Stimulated activated naive B cell treated with anti-CD40 and anti-IgM and Interleukin-4, amounts not matched to agents 10 μg/mL and 1 μg/mL and 100 μg/mL, for 72 hours (primary cell): Measurements from ENCODE around the gene ARFIP1.

Experiments used
- ATAC-seq, 2 donors: fragments of 150-1000 bp; cut with Tn5 transposase; replicated peaks; 2 replicates each; pipeline ENCODE4 v1.10.0; 2021; ENCODE audit warnings: moderate library complexity in 1 of 2
- DNase-seq: peaks from one replicate; pipeline ENCODE4 v3.0.0; 2021
- H3K27ac Mint-ChIP-seq: one replicate; pipeline ENCODE4 v1.8.0; 2022; ENCODE audit warnings: mild to moderate bottlenecking, mixed read lengths
- H3K27me3 Mint-ChIP-seq, 2 donors: one replicate each; pipeline ENCODE4 v1.8.0; 2022; ENCODE audit warnings: mixed read lengths in 2 of 2
- H3K36me3 Mint-ChIP-seq, 2 donors: one replicate each; pipeline ENCODE4 v1.8.0; 2022; ENCODE audit warnings: mixed read lengths in 2 of 2, mild to moderate bottlenecking in 1 of 2
- H3K4me1 Mint-ChIP-seq, 2 donors: one replicate each; pipeline ENCODE4 v1.8.0; 2022; ENCODE audit warnings: mixed read lengths in 2 of 2, mild to moderate bottlenecking in 1 of 2
- H3K4me3 Mint-ChIP-seq, 2 donors: one replicate each; pipeline ENCODE4 v1.8.0; 2022; ENCODE audit warnings: mild to moderate bottlenecking in 2 of 2, mixed read lengths in 2 of 2, moderate library complexity in 1 of 2
- H3K9me3 Mint-ChIP-seq, 2 donors: one replicate each; pipeline ENCODE4 v1.8.0; 2022; ENCODE audit warnings: mixed read lengths in 2 of 2, mild to moderate bottlenecking in 1 of 2

Gene ARFIP1

GRCh38 chr4:152950402-152951274, 170.9 kb downstream of the ARFIP1 start:
- peaks cover 0 to 4% of the 10 kb centered on the region in 2 donors for H3K36me3 Mint-ChIP-seq
- H3K27ac Mint-ChIP-seq, result no peak overlapping the region
- no peak overlapping the region for H3K4me3 Mint-ChIP-seq
- no peaks in the 10 kb centered on the region for H3K4me1 Mint-ChIP-seq
- peaks cover 26 to 32% of the 10 kb centered on the region in 2 donors for H3K27me3 Mint-ChIP-seq
- ATAC-seq (no peak), DNase-seq (no peak)
- no peaks in the 10 kb centered on the region for H3K9me3 Mint-ChIP-seq

GRCh38 chr4:152951348-152951747, 171.6 kb downstream of the ARFIP1 start:
- peaks cover 0 to 2% of the 10 kb centered on the region in 2 donors for H3K4me1 Mint-ChIP-seq
- DNase-seq, result no peak
- H3K27me3 Mint-ChIP-seq, result peaks cover 26 to 32% of the 10 kb centered on the region in 2 donors

DNA sequence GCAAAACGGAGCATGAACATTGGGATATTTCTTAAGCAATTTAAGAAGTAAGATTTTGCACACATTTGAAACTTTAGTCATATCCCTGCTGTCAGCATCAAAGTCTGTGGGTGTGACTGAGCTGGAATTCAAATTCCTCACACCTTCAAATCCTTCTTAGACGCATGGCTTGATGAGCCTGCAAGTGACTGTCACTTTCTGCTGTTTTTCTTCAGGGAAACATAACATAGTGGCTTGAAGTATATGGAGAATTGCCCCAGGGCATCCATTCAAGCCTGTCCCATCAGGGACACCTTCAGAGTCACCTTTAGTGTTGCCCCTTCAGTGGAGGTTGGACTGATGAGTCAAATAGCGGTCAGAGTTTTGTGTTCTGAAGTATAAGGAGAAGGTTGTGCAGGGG, 173.8 kb downstream of the ARFIP1 start:
- peaks cover 0 to 8% of the 10 kb centered on the region in 2 donors for H3K4me1 Mint-ChIP-seq
- no peak for ATAC-seq
- H3K9me3 Mint-ChIP-seq, result no peaks in the 10 kb centered on the region
- DNase-seq, result no peak
- H3K27me3 Mint-ChIP-seq, result peaks cover 7 to 17% of the 10 kb centered on the region in 2 donors
- no peak overlapping the region for H3K4me3 Mint-ChIP-seq
- peaks cover 0 to 4% of the 10 kb centered on the region in 2 donors for H3K36me3 Mint-ChIP-seq
- no peak overlapping the region for H3K27ac Mint-ChIP-seq

More at GRCh38 chr4:152951348-152951747, 171.6 kb downstream of the ARFIP1 start:
- ATAC-seq, result no peak
- no peak overlapping the region for H3K27ac Mint-ChIP-seq
- no peaks in the 10 kb centered on the region for H3K9me3 Mint-ChIP-seq
- H3K4me3 Mint-ChIP-seq, result no peak overlapping the region
- peaks cover 0 to 4% of the 10 kb centered on the region in 2 donors for H3K36me3 Mint-ChIP-seq

- Mint-ChIP-seq H3K4me3 (no peak overlapping the region), H3K4me1 (peaks cover 0 to 8% of the 10 kb centered on the region in 2 donors), H3K36me3 (peaks cover 0 to 4% of the 10 kb centered on the region in 2 donors), H3K27me3 (peaks cover 6 to 12% of the 10 kb centered on the region in 2 donors), H3K9me3 (no peaks in the 10 kb centered on the region), H3K27ac (no peak overlapping the region)
- ATAC-seq (no peak), DNase-seq (no peak)
Measured at GRCh38 chr4:152954741-152955140, 175.0 kb downstream of the ARFIP1 start.

GRCh38 chr4:152956147-152956546, 176.4 kb downstream of the ARFIP1 start:
- DNase-seq, result no peak
- Mint-ChIP-seq H3K4me1 (peaks cover 0 to 8% of the 10 kb centered on the region in 2 donors), H3K4me3 (no peak overlapping the region), H3K27me3 (peaks cover 2 to 10% of the 10 kb centered on the region in 2 donors), H3K9me3 (no peaks in the 10 kb centered on the region), H3K36me3 (peaks cover 1 to 4% of the 10 kb centered on the region in 2 donors), H3K27ac (no peak overlapping the region)
- no peak for ATAC-seq

- H3K4me3 Mint-ChIP-seq, result no peak overlapping the region
- no peaks in the 10 kb centered on the region for H3K9me3 Mint-ChIP-seq
- H3K27me3 Mint-ChIP-seq, result peaks cover 4 to 12% of the 10 kb centered on the region in 2 donors
- peaks cover 0 to 8% of the 10 kb centered on the region in 2 donors for H3K4me1 Mint-ChIP-seq
- H3K36me3 Mint-ChIP-seq, result peaks cover 1 to 4% of the 10 kb centered on the region in 2 donors
- no peak for DNase-seq
- no peak overlapping the region for H3K27ac Mint-ChIP-seq
- ATAC-seq, result no peak
Measured at GRCh38 chr4:152956650-152957436, 177.1 kb downstream of the ARFIP1 start.

GRCh38 chr4:152957437-152958171, 177.8 kb downstream of the ARFIP1 start:
- Mint-ChIP-seq H3K9me3 (no peaks in the 10 kb centered on the region), H3K4me1 (peaks cover 0 to 8% of the 10 kb centered on the region in 2 donors), H3K36me3 (peaks cover 1 to 4% of the 10 kb centered on the region in 2 donors), H3K4me3 (no peak overlapping the region), H3K27me3 (peaks cover 4 to 12% of the 10 kb centered on the region in 2 donors), H3K27ac (peak overlapping the region; percentile 9)
- no peak for ATAC-seq
- no peak for DNase-seq

DNA sequence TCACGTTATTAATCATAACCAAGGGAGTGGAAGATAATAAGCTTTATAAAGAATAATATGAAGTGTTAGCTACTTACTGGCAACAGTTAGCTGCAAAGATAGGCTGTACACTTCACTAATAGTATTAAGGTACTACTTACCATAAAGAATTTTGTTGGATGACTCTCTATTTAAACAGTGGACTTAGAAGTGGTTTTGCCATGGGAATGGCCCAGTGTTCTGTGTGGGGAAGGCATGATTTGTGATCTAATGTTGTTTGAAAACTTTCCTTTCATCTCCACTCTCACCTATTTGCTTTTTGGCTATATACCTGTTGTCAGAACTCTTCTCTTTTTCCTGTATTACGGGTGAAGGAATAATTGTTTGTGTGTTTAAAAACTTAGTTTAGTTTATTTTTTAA, 179.3 kb downstream of the ARFIP1 start:
- H3K9me3 Mint-ChIP-seq, result no peaks in the 10 kb centered on the region
- peaks cover 0 to 1% of the 10 kb centered on the region in 2 donors for H3K36me3 Mint-ChIP-seq
- H3K4me3 Mint-ChIP-seq, result no peak overlapping the region
- H3K27me3 Mint-ChIP-seq, result peaks cover 4 to 9% of the 10 kb centered on the region in 2 donors
- DNase-seq (no peak), ATAC-seq (no peak)
- H3K4me1 Mint-ChIP-seq, result peaks cover 0 to 8% of the 10 kb centered on the region in 2 donors
- no peak overlapping the region for H3K27ac Mint-ChIP-seq

DNA sequence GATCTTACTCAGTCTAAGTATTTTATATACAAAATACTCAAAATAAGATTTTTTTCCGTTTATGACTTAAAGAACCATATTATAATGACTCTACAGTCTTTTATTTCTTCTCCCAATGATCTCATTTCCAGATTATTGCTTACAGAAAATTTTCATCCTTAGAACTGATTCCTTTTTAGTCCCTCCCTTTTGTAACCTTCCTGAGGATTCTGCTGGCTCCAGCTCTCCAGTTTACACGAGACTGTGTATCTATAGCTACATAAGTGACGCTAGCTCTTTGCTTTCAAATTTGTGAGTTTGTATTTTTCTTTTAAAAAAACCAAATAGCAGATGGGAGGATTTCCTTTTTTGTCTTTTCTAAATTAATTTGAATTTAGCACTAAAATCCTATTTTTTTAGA, 180.3 kb downstream of the ARFIP1 start:
- H3K27me3 Mint-ChIP-seq, result peaks cover 4 to 8% of the 10 kb centered on the region in 2 donors

GRCh38 chr4:152961014-152961772, 181.4 kb downstream of the ARFIP1 start:
- peaks cover 4 to 8% of the 10 kb centered on the region in 2 donors for H3K27me3 Mint-ChIP-seq
- no peak for ATAC-seq
- peaks cover 0 to 4% of the 10 kb centered on the region in 2 donors for H3K36me3 Mint-ChIP-seq
- DNase-seq, result no peak
- H3K4me1 Mint-ChIP-seq, result peaks cover 0 to 8% of the 10 kb centered on the region in 2 donors
- no peak overlapping the region for H3K4me3 Mint-ChIP-seq
- H3K27ac Mint-ChIP-seq, result no peak overlapping the region
- H3K9me3 Mint-ChIP-seq, result no peaks in the 10 kb centered on the region

More for the DNA sequence above, 180.3 kb downstream of the ARFIP1 start:
- Mint-ChIP-seq H3K4me3 (no peak overlapping the region), H3K27ac (no peak overlapping the region), H3K4me1 (peaks cover 0 to 8% of the 10 kb centered on the region in 2 donors), H3K36me3 (peaks cover 0 to 4% of the 10 kb centered on the region in 2 donors), H3K9me3 (no peaks in the 10 kb centered on the region)
- no peak for ATAC-seq
- no peak for DNase-seq

DNA sequence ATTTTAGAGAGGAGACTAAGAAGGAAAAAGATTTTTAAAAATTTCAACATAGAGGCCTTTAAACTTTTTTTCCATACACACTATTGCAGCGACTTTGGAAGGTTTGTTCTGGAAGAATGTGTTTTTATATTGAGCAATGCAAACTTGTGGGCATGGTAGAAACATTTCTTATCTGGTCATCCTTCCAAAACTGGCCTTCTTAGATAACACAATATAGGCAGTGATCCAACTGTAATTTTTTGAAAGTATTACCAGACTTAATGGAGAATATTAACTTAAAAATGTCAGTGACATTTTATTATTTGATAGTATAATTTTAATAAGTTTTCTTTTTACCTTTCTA, 182.0 kb downstream of the ARFIP1 start:
- H3K36me3 Mint-ChIP-seq, result peaks cover 0 to 4% of the 10 kb centered on the region in 2 donors
- H3K27ac Mint-ChIP-seq, result no peak overlapping the region
- DNase-seq, result no peak

More for the DNA sequence above, 182.0 kb downstream of the ARFIP1 start:
- Mint-ChIP-seq H3K9me3 (no peaks in the 10 kb centered on the region), H3K27me3 (peaks cover 4 to 8% of the 10 kb centered on the region in 2 donors), H3K4me3 (no peak overlapping the region), H3K4me1 (peaks cover 0 to 2% of the 10 kb centered on the region in 2 donors)
- no peak for ATAC-seq
